Left colon (tissue), 2 donors: ENCODE results near the gene INO80C. TPM values are rescaled to one million over a fixed set of nuclear protein-coding genes. Genes with fewer than 3 reads are reported as not detected.
"Not testable (repeated sequence)": the region's sequence is repeated elsewhere in the genome, so short reads cannot be mapped to it uniquely, and the experiment has no call there.

Source experiments
- ATAC-seq: fragments of 200-7000 bp; cut with Tn5 transposase; one replicate; pipeline ENCODE4 v1.9.1; 2020; ENCODE audit warnings: mild to moderate bottlenecking, moderate library complexity
- DNase-seq, 2 donors: peaks; one replicate each; pipeline ENCODE4 v3.0.0-alpha.2; 2020
- intact Hi-C, 2 donors: fragments of 100-400 bp; cut with DNase I in 1 of 2; cut with micrococcal nuclease in 1 of 2; formaldehyde crosslinking; loops; one replicate each; pipeline versions ENCODE4 v1.11.2 to v1.14.0; 2022; cut with DNase I, micrococcal nuclease
- total RNA-seq, 2 donors: library from RNA; stranded (reverse); fragmentation: NEBNext Ultra II Directional; extraction: Animal tissue kit (Norgen Biotek cat#: 25700); gene quantifications; one replicate each; pipeline ENCODE4 v1.2.1, GENCODE V29; 2021
- donor health status: DM: no; HTN: no; CAD: no.
- donor health status: DM: yes; HTN: yes; CAD: no.

Gene INO80C
- total RNA-seq, 2 donors from 2014 or later: 35.2 to 37.5 TPM

DNA sequence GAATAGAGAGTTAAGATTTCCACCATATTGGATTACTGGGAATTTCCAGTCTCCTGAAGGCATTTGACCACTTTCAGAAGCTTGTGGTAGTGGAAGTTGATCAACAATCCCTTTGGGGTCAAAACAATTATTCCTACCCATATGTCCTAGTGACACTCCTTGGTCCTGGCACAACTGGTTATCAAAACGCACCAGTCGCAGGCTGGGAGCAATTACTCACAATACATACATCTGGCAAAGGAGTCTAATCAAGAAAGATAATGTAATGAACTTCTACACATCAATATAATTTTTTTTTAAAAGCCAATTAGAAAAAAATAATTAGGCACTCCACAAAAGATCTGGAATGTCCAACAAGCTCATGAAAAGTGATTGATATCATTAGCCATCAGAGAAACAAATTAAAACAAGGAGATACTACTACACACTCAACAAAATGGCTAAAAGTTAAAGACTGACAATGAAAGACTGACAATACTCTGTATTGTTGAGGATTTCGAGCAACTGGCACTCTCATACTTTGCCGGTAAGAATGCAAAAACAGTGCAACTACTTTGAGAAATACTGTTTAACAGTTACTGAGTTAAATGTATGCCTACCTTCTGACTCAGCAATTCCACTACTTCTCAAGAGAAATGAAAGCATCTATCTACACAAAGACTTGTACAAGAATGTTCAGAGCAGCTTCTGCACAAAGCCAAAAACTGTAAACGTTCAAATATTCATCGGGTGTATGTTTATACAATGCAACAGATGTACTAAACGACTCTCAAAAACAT is 2.0 kb downstream of the INO80C start:
- no peak for ATAC-seq
- intact Hi-C loops: loop anchor here in 1 of 2 donors (2.0 kb wide), 1 partner anchor 477 kb away; the partner anchor contains the start of gene RMP24
- no peak for DNase-seq

DNA sequence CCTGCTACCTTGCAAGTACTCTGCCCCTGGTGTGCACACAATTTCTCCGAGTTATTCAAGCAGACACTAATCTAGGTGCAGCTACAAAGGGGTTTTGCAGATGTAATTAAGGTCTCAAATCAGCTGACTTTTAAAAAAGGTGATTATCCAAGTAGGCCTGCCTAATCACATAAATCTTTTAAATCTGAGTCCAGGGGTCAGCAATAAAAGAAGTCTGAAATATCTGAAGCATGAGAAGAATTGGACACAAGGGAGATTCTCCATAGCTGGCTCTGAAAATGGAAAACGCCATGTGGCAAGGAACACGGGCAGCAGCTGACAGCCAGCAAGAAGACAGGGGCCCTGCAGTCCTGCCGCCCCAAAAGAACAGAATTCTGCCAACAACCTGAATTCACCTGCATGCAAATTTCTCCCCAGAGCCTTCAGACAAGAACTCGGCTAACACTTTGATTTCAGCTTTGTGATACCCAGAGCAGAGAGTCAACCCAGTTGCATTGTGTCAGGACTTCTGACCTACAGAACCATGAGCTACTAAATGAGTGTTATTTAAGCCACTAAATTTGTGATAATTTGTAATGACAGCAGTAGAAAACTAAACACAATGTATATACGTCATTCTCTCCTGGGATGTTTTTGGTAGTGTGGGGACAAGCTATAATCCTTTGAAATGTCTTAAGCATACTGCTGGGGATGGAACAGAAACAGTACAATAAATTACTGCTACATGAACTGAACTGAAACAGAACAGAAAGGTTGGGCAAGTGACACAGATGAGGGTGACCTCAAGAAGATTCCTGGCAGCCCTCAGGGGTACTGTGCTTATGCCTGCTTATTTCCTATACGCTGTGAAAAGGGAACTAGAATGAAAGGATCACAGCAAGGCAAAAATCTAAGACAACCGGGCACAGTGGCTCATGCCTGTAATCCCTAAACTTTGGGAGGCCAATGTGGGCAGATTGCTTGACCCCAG is 3.2 kb downstream of the INO80C start:
- DNase-seq (no peak), ATAC-seq (no peak)
- intact Hi-C loops: no loop called here

DNA sequence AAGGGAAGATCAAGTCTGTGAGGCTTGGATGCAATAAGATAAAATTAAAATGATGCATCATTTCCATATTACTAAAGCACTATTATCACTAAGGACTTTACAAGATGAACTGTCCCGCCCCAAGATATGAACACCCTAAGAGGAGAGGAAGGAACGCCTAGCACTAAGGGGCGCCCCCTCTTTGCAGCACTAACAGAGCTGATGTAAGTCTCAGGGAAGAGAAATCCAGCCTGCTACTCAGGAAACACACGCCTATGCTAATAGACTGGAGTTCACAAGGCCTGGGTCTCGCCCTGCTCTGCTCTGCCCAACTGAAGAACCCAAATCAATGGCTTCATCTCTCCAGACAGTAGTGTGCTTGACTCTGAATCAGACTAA is 6.1 kb downstream of the INO80C start:
- no peak for DNase-seq
- peak; percentile 60 for ATAC-seq
- intact Hi-C loops: no loop called here

DNA sequence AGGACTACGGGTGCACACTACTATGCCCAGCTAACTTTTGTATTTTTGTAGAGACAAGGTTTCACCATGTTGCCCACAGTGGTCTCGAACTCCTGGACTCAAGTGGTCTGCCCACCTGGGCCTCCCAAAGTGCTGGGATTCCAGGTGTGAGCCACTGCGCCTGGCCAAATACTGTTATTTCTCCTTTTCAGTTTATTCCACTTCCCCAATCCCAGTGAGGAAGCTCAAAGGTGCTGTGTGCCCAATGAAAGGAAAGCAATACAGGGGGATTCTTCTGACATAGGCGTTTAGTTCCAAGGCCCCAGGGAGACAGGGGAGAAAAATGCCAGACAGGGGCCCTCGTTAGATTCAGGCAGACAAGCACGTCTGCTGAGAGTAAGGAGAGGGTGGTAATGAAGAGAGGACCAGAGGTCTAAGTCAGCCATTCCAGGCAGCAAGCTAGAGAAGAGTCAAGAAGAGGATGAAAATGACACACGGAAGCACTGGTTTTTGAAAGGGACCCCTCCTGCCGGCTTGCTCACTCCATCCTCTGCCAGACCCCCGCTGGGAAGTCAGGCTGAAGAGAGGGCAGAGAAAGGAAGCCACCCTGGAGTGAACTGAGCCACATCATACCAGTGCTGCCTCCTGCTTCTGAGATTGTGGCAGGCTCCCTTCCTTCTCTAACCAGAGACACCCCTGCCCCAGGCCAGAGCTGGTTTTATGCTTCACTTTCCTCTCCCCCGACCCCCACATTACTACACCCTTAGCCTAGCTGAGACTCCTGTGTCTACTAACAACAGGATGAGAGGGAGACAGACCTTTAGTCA is 6.7 kb downstream of the INO80C start:
- ATAC-seq (no peak), DNase-seq (no peak)
- intact Hi-C loops: no loop called here

DNA sequence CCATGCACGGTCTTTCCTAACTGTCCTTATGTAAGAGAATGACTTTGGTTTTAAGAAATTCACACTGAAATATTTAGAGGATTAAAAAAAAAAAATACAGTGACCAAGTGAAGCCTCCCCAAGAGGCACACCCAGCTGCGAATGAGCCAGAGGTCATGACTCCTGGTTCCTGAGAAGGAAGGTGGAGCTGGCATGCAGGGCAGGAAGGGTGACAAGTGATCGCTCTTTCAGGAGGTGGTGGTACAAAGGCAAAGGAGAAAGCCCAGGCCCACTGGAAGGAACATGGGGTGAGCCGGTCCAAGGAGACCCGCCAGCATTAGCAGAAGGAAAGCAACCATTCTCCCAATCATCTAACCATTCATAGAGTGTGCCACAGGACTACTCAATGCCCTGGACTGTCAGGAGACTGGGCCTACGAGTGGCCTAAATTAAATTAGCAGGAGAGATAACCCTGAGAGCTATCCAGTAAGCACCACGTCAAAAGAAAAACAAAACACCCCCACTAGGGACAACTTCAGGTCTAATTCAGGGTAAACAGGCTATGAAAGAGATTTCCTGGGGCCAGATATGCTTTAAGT is 7.8 kb downstream of the INO80C start:
- peak in 1 of 2 donors; percentile 56 for DNase-seq
- peak; percentile 78 for ATAC-seq
- intact Hi-C loops: no loop called here

DNA sequence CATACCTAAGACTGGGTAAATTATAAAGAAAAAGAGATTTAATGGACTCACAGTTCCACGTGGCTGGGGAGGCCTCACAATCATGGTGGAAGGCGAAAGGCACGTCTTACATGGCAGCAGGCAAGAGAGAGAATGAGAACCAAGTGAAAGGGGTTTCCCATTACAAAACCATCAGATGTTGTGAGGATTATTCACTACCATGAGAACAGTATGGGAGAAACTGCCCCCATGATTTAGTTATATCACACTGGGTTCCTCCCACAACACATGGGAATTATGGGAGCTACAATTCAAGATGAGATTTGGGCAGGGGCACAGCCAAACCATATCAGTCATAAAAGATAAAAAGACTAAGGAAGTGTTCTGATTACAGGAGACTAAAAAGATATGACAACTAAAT is 8.5 kb downstream of the INO80C start:
- DNase-seq, intact Hi-C loops: not testable (repeated sequence)

DNA sequence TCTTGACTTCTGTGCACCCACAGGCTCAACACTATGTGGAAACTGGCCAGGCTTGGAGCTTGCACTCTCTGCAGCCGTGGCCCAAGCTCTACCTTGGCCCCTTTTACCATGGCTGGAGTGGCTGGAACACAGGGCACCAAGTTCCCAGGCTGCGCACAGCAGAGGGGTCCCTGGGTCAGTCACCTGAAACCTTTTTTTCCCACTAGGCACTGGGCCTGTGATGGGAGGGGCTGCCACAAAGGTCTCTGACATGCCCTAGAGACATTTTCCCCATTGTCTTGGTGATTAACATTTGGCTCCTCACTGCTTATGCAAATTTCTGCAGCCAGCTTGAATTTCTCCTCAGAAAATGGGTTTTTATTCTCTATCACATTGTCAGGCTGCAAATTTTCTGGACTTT is 9.4 kb downstream of the INO80C start:
- intact Hi-C loops, DNase-seq, ATAC-seq: not testable (repeated sequence)

More for the DNA sequence above, 8.5 kb downstream of the INO80C start:
- peak; percentile 4 for ATAC-seq

DNA sequence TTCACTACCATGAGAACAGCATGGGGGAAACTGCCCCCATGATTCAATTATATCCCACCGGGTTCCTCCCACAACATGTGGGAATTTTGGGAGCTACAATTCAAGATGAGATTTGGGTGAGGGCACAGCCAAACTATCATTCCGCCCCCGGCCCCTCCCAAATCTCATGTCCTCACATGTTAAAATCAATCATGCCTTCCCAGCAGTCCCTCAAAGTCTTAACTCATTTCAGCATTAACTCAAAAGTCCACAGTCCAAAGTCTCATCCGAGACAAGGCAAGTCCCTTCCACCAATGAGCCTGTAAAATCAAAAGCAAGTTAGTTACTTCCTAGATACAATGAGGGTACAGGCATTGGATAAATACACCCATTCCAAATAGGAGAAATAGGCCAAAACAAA is 10.2 kb downstream of the INO80C start:
- peak; percentile 38 for ATAC-seq
- DNase-seq: not testable (repeated sequence)

DNA sequence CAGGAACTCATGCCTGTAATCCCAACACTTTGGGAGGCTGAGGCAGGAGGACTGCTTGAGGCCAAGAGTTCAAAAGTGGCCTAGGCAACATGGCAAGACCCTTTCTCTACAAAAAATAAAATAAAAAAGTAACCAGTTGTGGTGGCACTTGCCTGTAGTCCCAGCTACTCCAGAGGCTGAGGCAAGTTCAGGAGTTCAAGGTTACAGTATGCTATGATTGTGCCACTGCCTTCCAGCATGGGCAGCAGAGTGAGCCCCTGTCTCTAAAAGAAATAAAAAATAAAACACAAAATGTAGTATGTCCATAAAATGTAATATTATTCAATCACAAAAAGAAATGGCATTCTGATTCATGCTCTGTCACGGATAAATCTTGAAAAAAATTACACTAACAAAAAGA is 11.9 kb downstream of the INO80C start:
- ATAC-seq: no peak
- intact Hi-C loops: no loop called here
- DNase-seq: no peak

More for the DNA sequence above, 10.2 kb downstream of the INO80C start:
- intact Hi-C loops: not testable (repeated sequence)

DNA sequence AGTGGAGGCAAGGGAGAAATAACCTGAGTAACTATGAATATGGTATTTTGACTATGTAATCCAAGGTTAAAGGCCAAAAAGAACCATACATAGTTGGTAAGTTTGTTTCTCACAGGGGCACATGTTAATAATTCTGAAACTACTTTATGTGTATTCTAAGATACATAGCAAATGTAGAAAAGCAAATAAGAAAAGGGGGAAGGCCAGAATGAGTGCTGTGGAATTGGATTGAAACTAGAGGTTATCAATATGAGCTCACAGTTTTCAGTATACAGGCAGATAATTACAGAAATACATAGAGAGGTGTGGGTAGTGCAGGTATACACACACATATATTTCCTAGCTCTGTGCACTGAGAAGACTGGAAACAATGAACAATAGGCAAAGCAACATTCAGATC is 13.7 kb downstream of the INO80C start:
- intact Hi-C loops: no loop called here
- no peak for DNase-seq
- ATAC-seq: no peak

DNA sequence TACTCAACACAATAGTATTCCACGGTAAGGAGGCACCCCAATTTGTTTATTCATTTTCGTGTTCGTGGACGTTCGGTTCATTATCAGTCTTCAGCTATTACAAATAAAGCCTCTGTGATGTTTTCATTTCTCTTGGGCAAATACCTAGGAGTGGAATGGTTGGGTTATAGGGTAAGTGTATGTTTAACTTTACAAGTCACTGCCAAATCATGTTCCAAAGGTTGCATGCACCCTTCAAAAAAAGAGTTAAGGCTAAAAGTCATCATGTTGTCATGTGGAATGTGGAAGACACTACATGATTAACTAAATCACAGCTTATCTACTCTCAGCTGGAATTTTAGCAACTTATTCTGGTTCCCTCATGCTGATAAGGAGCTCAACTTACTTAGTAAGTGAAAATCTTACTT is 15.8 kb downstream of the INO80C start:
- intact Hi-C loops: no loop called here
- ATAC-seq: peak; percentile 71
- DNase-seq: no peak

DNA sequence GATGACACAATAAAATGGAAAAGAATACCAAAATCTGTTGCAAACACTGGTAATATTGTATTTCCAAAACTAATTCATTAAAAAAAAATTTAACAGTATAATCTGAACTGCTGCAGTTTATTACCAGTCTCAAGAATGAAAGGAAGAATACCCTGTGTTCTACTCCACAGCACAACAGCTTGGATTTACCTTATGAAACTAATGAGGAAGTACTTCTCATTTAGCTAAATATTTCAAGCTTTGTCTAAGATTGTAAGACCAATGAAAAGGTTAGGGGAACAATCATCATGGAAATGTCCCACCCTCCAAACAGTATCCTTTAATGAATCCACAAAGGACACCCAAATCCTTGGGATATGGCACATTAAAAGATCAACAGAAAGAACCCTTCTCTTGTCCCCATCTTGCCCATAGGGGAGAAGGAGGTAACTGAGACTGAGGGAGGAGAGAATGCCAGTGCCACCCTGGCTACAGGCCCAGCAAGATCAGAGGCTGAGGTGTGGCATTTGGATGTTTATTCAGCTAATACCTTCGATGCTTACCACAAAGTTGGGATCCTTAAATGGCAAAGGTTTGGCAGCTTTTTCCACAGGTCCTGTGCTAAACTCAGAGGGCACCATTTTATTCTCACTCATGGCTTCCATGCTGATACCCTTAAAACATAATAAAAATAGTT is 17.7 kb downstream of the INO80C start:
- DNase-seq: peak in 1 of 2 donors; percentile 49
- peak; percentile 56 for ATAC-seq
- intact Hi-C loops: no loop called here

DNA sequence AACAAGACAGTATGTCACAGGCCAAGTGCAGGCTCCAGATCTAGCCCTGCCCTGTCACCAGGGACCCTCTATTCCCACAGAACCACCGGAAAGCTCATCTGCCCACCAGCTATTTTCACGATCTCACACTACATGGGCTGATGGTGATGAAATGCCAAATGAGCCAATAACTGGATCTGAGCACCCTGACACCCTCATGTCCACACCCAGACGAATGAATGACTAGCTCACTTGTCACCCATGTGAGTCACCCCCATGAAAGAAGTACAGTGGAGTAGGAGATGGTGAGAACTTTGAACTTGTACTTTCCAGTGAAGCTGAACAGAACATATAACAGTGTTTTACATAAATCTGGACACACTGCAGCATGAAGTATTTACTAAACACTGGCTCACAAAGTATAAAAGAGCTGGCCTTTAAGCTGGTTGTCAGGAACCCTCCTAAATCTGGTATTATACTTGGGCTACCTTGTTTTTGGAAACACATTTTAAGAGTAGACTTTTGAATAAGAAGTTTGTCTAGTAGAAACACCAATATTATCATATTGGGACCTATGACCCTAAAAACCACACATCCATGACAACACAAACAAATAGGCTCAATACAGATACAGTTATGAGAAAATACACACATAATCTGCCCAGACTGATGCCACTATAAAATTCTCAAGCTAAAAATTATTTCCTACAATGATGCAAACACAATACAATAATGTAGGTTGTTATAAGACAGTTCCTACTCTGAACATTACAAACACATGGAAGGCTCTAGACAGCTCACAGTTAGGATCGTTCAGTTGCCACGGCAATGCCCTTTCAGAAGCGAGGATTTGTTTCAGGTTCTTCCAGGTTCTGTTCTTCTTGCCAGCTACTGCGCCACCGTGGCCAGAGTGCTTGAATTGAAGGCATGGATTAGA is 19.0 kb downstream of the INO80C start:
- DNase-seq: peak in 1 of 2 donors; percentile 56
- intact Hi-C loops: no loop called here
- peak; percentile 85 for ATAC-seq

DNA sequence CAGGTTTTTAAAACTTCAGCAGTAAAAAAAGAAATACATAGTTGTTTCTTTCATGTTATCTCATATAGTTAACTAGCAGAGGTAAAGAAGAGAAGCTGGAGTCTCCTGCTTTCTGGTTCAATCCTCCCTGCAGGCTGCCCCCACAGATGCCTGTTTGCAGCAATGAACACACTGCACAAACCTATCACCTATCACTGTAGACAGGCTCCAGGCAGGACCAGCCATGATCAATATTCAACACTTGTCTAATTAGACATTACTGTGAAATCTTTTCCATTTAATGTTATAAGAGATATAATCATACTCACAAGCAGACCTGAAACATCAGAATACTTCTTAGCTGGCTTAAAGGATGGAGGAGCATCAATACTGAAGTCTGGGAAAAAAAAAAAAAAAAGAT is 19.8 kb downstream of the INO80C start:
- no peak for ATAC-seq
- intact Hi-C loops: no loop called here
- no peak for DNase-seq

DNA sequence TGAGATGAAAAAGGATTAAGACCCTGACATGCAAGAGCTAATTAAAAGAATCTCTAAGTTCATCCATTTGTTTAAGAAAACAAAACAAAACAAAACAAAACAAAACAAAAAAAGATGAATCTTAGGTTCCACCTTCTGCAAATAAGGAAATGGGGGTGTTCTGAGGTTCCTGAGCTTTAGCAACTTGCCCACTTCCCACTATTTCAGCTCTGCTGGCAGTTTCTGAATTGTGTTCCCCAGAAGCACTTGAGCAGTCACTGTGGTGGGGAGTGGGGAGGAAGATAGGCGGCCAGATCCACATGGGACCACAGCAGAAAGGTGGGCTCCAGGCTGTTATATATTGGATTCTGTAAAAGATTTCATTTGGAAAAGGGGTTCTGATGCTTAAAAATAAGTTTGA is 20.3 kb downstream of the INO80C start:
- DNase-seq (no peak), ATAC-seq (no peak)
- intact Hi-C loops: no loop called here

DNA sequence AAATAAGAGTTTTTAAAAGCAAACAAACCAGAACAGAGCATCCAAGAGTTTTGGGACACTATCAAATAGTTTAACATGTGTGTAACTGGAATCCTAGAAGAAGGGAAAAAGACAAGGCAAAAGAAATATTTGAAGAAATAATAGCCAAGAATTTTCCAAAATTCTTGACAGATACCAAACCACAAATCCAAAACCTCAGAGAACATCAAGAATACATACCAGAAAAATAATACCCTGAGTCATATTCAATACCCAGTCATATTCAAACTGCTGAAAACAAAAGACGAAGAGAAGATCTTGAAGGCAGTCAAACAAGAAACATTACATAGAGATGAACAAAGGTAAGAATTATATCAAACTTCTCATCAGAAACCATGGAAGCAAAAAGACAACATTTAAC is 22.9 kb downstream of the INO80C start:
- intact Hi-C loops: no loop called here
- ATAC-seq (no peak), DNase-seq (no peak)

DNA sequence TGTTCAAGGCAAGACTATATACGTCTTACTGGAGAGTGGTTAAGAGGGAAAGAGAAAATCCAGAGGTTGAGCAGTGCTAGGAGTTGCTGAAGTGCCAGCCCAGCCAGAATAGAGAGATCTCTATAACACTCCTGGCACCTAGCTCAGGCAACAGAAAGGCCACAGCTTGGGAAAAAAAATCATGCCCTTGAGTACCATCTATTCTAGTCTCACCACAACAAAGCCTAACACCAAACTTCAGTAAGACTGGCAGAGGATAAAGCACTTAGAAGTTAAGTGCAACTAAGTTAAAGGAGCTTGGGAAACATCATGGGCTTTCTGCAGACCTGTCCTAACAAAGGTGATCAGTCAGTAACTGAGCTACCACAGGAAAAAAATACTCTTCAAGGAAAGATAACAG is 24.2 kb downstream of the INO80C start:
- intact Hi-C loops: no loop called here
- ATAC-seq (no peak), DNase-seq (no peak)
